HEK293 (cell line): Measurements from ENCODE around the gene COX10.

Source experiments
- CTCF ChIA-PET: fragments of 350-600 bp; formaldehyde crosslinking; extraction: SDS; loops from one replicate; lab custom pipeline; 2021; ENCODE audit warnings: antibody characterized with exemption; lab: Yijun Ruan, JAX
- POLR2A ChIA-PET: fragments of 300-600 bp; formaldehyde crosslinking; extraction: SDS; loops from one replicate; lab custom pipeline; 2020; ENCODE audit warnings: antibody characterized with exemption, inconsistent platforms; lab: Yijun Ruan, JAX
- H3K27ac ChIP-seq: fragments of 200-500 bp; sonication (Bioruptor generic); 2 replicates; pipeline ENCODE4 v1.5.1; 2014; ENCODE audit warnings: low read depth, low read length, control low read depth, inconsistent platforms; ENCODE audit errors: extremely low read depth
- H3K36me3 ChIP-seq, 2 experiments: fragments of 200-500 bp in 1 of 2; sonication (Bioruptor generic) in 1 of 2; 1 replicate in 1 of 2; 2 replicates in 1 of 2; pipeline ENCODE4 v1.5.1; 2014 to 2017; ENCODE audit warnings: inconsistent platforms in 2 of 2, low read length in 2 of 2; ENCODE audit not compliant: control insufficient read depth in 2 of 2, insufficient read depth in 1 of 2
- H3K4me1 ChIP-seq: fragments of 200-500 bp; sonication (Bioruptor generic); 2 replicates; pipeline ENCODE4 v1.5.1; 2014; ENCODE audit warnings: mild to moderate bottlenecking, low read length, inconsistent platforms; ENCODE audit not compliant: control insufficient read depth, insufficient read depth
- H3K4me3 ChIP-seq: 2 replicates; pipeline ENCODE4 v1.5.1; 2011; ENCODE audit warnings: low read depth, mild to moderate bottlenecking, control low read depth, low read length, moderate library complexity
- H3K9me3 ChIP-seq: fragments of 200-500 bp; sonication (Bioruptor generic); 2 replicates; pipeline ENCODE4 v1.5.1; 2014; ENCODE audit warnings: low read depth, low read length, inconsistent platforms; ENCODE audit not compliant: control insufficient read depth, insufficient read depth
- BCL11B ChIP-seq: fragments of 450-650 bp; formaldehyde crosslinking; IDR thresholded peaks from 2 replicates; pipeline ENCODE4 v1.5.1; 2016; ENCODE audit warnings: low read depth, missing biosample characterization, missing genetic modification characterization
- HOXA7 ChIP-seq: sonication (generic); formaldehyde crosslinking; IDR thresholded peaks from 2 replicates; pipeline ENCODE4 v1.8.1; 2022; ENCODE audit warnings: missing genetic modification reagents, borderline replicate concordance
- IKZF3 ChIP-seq: fragments of 450-650 bp; IDR thresholded peaks from 2 replicates; pipeline ENCODE4 v1.5.0; 2018; ENCODE audit warnings: missing biosample characterization, mild to moderate bottlenecking, missing genetic modification characterization, moderate library complexity
- KLF1 ChIP-seq: fragments of 450-650 bp; formaldehyde crosslinking; IDR thresholded peaks from 2 replicates; pipeline ENCODE4 v1.5.1; 2016; ENCODE audit warnings: missing biosample characterization, missing genetic modification characterization
- RBAK ChIP-seq: fragments of 450-650 bp; formaldehyde crosslinking; IDR thresholded peaks from 2 replicates; pipeline ENCODE4 v1.5.1; 2016; ENCODE audit warnings: missing biosample characterization, missing genetic modification characterization
- ZBTB20 ChIP-seq: fragments of 450-650 bp; formaldehyde crosslinking; IDR thresholded peaks from 2 replicates; pipeline ENCODE4 v1.5.1; 2016; ENCODE audit warnings: missing biosample characterization, missing genetic modification characterization
- ZFP37 ChIP-seq: fragments of 450-650 bp; formaldehyde crosslinking; IDR thresholded peaks from 2 replicates; pipeline ENCODE4 v1.5.1; 2016; ENCODE audit warnings: missing biosample characterization, missing genetic modification characterization
- ZNF112 ChIP-seq: fragments of 450-650 bp; formaldehyde crosslinking; IDR thresholded peaks from 2 replicates; pipeline ENCODE4 v1.5.0; 2017; ENCODE audit warnings: missing biosample characterization, missing genetic modification characterization
- ZNF138 ChIP-seq: fragments of 450-650 bp; formaldehyde crosslinking; IDR thresholded peaks from 2 replicates; pipeline ENCODE4 v1.5.1; 2016; ENCODE audit warnings: missing biosample characterization, missing genetic modification characterization, borderline replicate concordance
- ZNF16 ChIP-seq: fragments of 450-650 bp; formaldehyde crosslinking; IDR thresholded peaks from 2 replicates; pipeline ENCODE4 v1.5.1; 2016; ENCODE audit warnings: low read depth, missing biosample characterization, missing genetic modification characterization
- ZNF292 ChIP-seq: fragments of 450-650 bp; formaldehyde crosslinking; IDR thresholded peaks from 2 replicates; pipeline ENCODE4 v1.5.1; 2016; ENCODE audit warnings: low read depth, missing biosample characterization, missing genetic modification characterization, borderline replicate concordance
- ZNF354C ChIP-seq: fragments of 450-650 bp; formaldehyde crosslinking; IDR thresholded peaks from 2 replicates; pipeline ENCODE4 v1.5.1; 2016; ENCODE audit warnings: missing biosample characterization, missing genetic modification characterization, low read depth, borderline replicate concordance
- ZNF404 ChIP-seq: fragments of 450-650 bp; formaldehyde crosslinking; IDR thresholded peaks from 2 replicates; pipeline ENCODE4 v1.5.1; 2017; ENCODE audit warnings: missing biosample characterization, missing genetic modification characterization
- ZNF433 ChIP-seq: fragments of 450-650 bp; formaldehyde crosslinking; IDR thresholded peaks from 2 replicates; pipeline ENCODE4 v1.5.1; 2016; ENCODE audit warnings: missing biosample characterization, missing genetic modification characterization, low read depth
- ZNF514 ChIP-seq: fragments of 450-650 bp; formaldehyde crosslinking; IDR thresholded peaks from 2 replicates; pipeline ENCODE4 v1.5.1; 2016; ENCODE audit warnings: missing biosample characterization, missing genetic modification characterization
- ZNF529 ChIP-seq: fragments of 450-650 bp; formaldehyde crosslinking; IDR thresholded peaks from 2 replicates; pipeline ENCODE4 v1.5.1; 2017; ENCODE audit warnings: missing genetic modification characterization, missing biosample characterization; ENCODE audit not compliant: insufficient replicate concordance
- ZNF610 ChIP-seq: fragments of 450-650 bp; formaldehyde crosslinking; IDR thresholded peaks from 2 replicates; pipeline ENCODE4 v1.5.1; 2016; ENCODE audit warnings: missing biosample characterization, missing genetic modification characterization, borderline replicate concordance
- ZNF623 ChIP-seq: fragments of 450-650 bp; formaldehyde crosslinking; IDR thresholded peaks from 2 replicates; pipeline ENCODE4 v1.5.1; 2016; ENCODE audit warnings: missing biosample characterization, missing genetic modification characterization
- ZNF624 ChIP-seq: fragments of 450-650 bp; formaldehyde crosslinking; IDR thresholded peaks from 2 replicates; pipeline ENCODE4 v1.5.1; 2017; ENCODE audit warnings: missing biosample characterization, missing genetic modification characterization
- ZNF664 ChIP-seq: fragments of 450-650 bp; formaldehyde crosslinking; IDR thresholded peaks from 2 replicates; pipeline ENCODE4 v1.5.1; 2016; ENCODE audit warnings: missing biosample characterization, missing genetic modification characterization
- ZSCAN23 ChIP-seq: fragments of 450-650 bp; formaldehyde crosslinking; IDR thresholded peaks from 2 replicates; pipeline ENCODE4 v1.5.1; 2016; ENCODE audit warnings: missing biosample characterization, missing genetic modification characterization
- TF ChIP-seq, protein P1 (sequence below): fragments of 450-650 bp; formaldehyde crosslinking; IDR thresholded peaks from 2 replicates; pipeline ENCODE4; 2016; ENCODE audit warnings: missing biosample characterization, missing genetic modification characterization
- TF ChIP-seq, protein P2 (sequence below): fragments of 450-650 bp; formaldehyde crosslinking; IDR thresholded peaks from 2 replicates; pipeline ENCODE4 v1.5.1; 2016; ENCODE audit warnings: missing biosample characterization, missing genetic modification characterization
- TF ChIP-seq, protein P3 (sequence below): fragments of 450-650 bp; formaldehyde crosslinking; IDR thresholded peaks from 2 replicates; pipeline ENCODE4 v1.5.1; 2016; ENCODE audit warnings: missing biosample characterization, missing genetic modification characterization

COX10 gene

DNA sequence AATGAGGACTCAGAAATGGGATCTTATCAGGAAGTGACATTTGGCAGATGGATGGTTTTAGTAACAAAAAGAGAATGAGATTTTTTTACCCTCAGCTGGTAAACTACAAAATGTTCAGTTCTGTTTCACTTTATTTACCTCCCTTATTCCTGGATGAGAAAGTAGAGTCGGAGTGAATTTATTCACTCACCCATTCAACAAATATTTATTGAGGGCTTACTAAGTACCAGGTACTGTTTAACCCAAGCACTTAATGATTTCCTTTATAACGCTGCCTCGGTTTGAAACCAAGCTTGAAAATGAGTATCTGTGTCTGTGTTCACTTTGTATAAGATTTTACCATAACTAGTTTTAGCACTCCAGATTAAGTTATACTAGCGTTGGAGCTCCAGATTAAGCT is 129.3 kb downstream of the COX10 start:
- Histone ChIP-seq H3K4me3 (no peak overlapping the region), H3K9me3 (no peaks in the 10 kb centered on the region), H3K27ac (no peak overlapping the region)
- TF ChIP-seq ZNF433, result no peak
- TF ChIP-seq, protein P1, sequence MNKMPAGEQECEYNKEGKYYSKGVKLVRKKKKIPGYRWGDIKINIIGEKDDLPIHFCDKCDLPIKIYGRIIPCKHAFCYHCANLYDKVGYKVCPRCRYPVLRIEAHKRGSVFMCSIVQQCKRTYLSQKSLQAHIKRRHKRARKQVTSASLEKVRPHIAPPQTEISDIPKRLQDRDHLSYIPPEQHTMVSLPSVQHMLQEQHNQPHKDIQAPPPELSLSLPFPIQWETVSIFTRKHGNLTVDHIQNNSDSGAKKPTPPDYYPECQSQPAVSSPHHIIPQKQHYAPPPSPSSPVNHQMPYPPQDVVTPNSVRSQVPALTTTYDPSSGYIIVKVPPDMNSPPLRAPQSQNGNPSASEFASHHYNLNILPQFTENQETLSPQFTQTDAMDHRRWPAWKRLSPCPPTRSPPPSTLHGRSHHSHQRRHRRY (tag by site-specific recombination), result no peak
- no peak for TF ChIP-seq ZNF610
- TF ChIP-seq ZNF16 (tag by site-specific recombination), result no peak
- TF ChIP-seq ZNF624, result no peak
- no peak for TF ChIP-seq BCL11B
- TF ChIP-seq HOXA7 (CRISPR knock-in tag), result no peak
- no peak for TF ChIP-seq ZNF529 (tag by site-specific recombination)
- no peak for TF ChIP-seq IKZF3 (tag by site-specific recombination)
- TF ChIP-seq, protein P2, sequence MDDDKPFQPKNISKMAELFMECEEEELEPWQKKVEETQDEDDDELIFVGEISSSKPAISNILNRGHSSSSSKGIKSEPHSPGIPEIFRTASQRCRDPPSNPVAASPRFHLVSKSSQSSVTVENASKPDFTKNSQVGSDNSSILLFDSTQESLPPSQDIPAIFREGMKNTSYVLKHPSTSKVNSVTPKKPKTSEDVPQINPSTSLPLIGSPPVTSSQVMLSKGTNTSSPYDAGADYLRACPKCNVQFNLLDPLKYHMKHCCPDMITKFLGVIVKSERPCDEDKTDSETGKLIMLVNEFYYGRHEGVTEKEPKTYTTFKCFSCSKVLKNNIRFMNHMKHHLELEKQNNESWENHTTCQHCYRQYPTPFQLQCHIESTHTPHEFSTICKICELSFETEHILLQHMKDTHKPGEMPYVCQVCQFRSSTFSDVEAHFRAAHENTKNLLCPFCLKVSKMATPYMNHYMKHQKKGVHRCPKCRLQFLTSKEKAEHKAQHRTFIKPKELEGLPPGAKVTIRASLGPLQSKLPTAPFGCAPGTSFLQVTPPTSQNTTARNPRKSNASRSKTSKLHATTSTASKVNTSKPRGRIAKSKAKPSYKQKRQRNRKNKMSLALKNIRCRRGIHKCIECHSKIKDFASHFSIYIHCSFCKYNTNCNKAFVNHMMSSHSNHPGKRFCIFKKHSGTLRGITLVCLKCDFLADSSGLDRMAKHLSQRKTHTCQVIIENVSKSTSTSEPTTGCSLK, result no peak
- TF ChIP-seq ZNF404 (tag by site-specific recombination), result no peak
- no peak for TF ChIP-seq KLF1 (tag by site-specific recombination)
- no peak for TF ChIP-seq ZNF623 (tag by site-specific recombination)
- no peak for TF ChIP-seq ZNF112 (tag by site-specific recombination)
- TF ChIP-seq ZFP37, result no peak
- no peak for TF ChIP-seq ZNF354C (tag by site-specific recombination)
- TF ChIP-seq ZNF514 (tag by site-specific recombination), result no peak
- no peak for TF ChIP-seq RBAK (tag by site-specific recombination)
- TF ChIP-seq, all 188 proteins: peak for 0
- POLR2A ChIA-PET, result no interaction called here
- peaks cover 10% of the 10 kb centered on the region for H3K4me1 ChIP-seq
- CTCF ChIA-PET, result interaction anchor here (0.8 kb wide), 1 partner anchor 33 kb away, joined by 4 read pairs; no protein-coding TSS in a partner anchor
- H3K36me3 ChIP-seq, result no peaks in the 10 kb centered on the region

DNA sequence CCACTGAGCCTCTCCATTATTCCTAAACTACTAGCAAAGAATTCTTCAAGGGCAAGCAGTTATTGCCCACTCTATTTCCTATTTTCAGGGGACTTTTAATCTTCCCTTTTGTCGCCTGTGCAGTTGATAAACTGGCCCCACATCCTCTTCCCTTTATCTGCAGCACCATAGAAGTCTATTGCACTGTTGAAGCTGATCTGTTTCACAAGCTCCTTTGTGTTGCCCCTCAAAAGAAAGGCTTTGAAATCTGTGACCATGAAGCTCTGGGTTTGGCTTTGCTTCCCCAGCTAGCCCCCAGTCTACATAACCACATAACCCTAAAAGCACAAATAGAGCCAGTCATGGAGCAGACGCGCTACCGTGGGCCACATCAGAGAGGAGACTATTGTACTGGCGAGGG is 130.3 kb downstream of the COX10 start:
- TF ChIP-seq ZBTB20 (no peak), ZNF664 (tag by site-specific recombination) (no peak), ZNF138 (no peak), ZSCAN23 (tag by site-specific recombination) (no peak), ZNF292 (tag by site-specific recombination) (no peak)
- TF ChIP-seq, protein P3, sequence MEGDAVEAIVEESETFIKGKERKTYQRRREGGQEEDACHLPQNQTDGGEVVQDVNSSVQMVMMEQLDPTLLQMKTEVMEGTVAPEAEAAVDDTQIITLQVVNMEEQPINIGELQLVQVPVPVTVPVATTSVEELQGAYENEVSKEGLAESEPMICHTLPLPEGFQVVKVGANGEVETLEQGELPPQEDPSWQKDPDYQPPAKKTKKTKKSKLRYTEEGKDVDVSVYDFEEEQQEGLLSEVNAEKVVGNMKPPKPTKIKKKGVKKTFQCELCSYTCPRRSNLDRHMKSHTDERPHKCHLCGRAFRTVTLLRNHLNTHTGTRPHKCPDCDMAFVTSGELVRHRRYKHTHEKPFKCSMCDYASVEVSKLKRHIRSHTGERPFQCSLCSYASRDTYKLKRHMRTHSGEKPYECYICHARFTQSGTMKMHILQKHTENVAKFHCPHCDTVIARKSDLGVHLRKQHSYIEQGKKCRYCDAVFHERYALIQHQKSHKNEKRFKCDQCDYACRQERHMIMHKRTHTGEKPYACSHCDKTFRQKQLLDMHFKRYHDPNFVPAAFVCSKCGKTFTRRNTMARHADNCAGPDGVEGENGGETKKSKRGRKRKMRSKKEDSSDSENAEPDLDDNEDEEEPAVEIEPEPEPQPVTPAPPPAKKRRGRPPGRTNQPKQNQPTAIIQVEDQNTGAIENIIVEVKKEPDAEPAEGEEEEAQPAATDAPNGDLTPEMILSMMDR (tag by site-specific recombination), result no peak
- TF ChIP-seq, protein P2, result no peak
- no peak overlapping the region for H3K27ac ChIP-seq
- no peaks in the 10 kb centered on the region for H3K36me3 ChIP-seq
- H3K4me1 ChIP-seq, result peaks cover 10% of the 10 kb centered on the region
- CTCF ChIA-PET, result interaction anchor here (0.6 kb wide), 1 partner anchor 20 kb away, joined by 6 read pairs; no protein-coding TSS in a partner anchor
- no peak overlapping the region for H3K4me3 ChIP-seq
- POLR2A ChIA-PET, result no interaction called here
- no peaks in the 10 kb centered on the region for H3K9me3 ChIP-seq
